GM19395 (cell line): ENCODE data around the gene ETS2.
A peak's percentile ranks its signal among the peaks of the same experiment; 100 is the strongest.

Source experiments
- ATAC-seq: cut with Tn5 transposase; IDR thresholded peaks from one replicate; pipeline ENCODE4 v1.9.1; 2021; ENCODE audit warnings: mild to moderate bottlenecking, moderate library complexity; ENCODE audit not compliant: unreplicated experiment

Gene ETS2

DNA sequence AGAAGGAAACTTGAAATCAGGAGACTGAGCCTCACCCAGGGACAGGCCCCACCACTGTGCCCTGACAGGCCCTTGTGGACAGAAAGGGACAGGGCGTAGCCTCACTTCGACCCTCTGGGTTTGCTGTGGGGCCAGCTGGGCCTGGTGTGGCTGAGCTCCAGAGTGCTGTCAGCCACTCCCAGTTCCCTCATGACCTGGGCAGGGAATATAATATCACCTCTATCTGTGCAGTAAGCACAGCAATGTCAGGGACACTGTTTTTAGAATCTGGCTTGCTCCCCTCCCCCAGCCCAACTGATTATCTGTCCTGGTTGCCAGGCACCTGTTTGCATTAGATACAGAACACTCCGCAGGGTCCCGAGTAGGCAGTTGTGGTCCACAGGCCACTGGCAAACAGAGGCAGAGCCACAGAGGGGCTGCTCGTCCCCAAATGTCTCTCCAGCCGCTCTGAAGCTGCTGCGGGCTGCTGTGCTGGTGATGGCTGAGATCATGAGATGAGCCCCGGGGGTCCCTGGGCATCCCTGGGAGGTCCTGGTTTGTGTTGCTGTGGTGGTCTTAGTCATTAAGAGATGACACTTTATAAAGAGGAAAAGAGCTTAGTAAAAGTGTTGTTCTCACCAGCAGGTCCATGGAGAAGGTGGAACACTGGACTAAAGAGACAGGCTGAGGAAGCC, 51.6 kb downstream of the ETS2 start:
- ATAC-seq, result no peak

- ATAC-seq, result no peak
These were observed 52.5 kb downstream of the ETS2 start for GRCh38 chr21:38858026-38858811.

DNA sequence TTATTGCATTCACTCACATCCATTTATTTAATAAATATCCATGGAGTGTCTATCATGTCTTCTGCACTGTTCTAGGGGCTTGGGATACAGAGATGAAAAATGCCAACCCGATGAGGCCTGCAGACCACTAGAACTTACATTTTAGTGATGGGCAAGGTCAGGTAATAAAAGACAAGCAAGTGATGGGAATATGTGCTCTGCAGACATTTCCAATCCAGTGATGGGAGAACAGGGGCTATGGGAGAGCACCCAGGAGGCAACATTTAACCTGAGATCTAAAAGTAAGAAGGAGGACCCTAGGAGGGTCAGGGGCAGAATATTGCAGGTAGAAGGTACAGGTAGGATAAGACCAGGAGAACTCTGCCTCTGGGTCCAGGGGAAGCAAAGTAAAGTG, 53.1 kb downstream of the ETS2 start:
- ATAC-seq, result no peak

GRCh38 chr21:38859852-38860251, 54.1 kb downstream of the ETS2 start:
- ATAC-seq, result no peak

DNA sequence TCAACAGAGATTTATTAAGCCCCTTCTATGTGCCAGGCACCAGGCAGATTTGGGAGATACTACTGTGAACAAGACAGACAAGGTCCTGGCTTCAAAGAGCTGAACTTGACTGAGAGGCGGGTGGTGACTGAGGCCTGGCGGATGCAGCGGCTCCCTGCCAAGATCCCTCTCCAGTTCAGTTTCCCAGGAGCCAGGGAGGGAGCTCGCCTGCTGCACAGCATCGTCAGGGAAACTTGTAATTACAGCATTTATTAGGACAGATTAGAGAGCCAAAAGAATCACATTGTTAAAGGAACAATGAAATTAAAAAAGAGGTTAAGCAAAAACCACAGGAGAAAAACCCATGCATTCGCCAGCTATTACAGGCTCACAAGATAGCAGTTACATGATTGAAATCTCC, 55.3 kb downstream of the ETS2 start:
- ATAC-seq, result no peak

DNA sequence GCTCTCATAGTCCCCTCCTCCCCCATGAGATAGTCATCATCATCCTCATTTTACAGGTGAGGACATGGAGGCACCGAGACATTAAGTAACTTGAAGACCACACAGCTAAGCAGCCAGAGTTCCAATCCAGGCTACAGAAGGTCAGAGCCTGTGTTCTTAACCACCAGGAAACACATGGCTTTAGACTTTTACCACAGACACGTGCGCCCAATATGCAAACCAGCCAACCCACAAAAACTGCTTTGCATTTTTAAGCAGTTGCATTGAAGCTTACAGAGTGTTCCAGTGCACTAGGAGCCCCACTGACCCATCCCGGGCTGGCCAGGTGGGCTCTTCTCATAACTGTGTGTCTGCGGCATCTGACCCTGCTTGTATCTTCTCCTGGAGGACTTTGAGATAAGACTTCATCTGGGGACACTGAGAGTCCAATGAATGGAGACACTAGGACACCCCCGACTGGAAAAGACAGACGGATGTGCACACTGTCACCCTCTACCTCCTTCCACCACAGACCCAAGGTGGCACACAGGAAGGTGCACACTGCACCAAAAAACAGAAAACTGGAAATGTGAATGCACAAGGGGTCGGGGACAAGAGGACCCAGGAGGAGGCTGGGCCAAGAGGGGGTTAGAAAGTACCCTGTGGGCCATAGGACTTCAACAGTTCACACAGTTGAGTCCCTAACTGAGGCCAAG, 56.4 kb downstream of the ETS2 start:
- peak; percentile 93 for ATAC-seq

DNA sequence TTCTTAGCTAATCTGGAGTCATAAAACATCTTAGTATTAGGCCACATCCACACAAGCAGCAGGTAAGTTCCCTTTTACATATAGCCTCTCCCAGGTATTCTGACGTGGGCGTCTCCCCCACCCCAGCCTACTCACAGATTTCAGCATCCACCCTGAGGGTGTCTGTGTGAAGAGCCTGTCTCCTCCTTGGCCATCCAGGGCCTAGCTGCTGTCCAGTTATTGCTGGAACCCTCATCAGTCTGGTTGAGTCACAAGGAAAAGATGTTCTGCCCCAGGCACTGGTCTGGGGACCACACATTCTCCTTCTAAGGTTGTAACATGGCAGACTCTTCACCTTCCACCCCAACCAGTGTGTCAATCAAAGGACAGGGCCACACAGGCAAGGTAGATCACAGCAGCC, 57.6 kb downstream of the ETS2 start:
- no peak for ATAC-seq

DNA sequence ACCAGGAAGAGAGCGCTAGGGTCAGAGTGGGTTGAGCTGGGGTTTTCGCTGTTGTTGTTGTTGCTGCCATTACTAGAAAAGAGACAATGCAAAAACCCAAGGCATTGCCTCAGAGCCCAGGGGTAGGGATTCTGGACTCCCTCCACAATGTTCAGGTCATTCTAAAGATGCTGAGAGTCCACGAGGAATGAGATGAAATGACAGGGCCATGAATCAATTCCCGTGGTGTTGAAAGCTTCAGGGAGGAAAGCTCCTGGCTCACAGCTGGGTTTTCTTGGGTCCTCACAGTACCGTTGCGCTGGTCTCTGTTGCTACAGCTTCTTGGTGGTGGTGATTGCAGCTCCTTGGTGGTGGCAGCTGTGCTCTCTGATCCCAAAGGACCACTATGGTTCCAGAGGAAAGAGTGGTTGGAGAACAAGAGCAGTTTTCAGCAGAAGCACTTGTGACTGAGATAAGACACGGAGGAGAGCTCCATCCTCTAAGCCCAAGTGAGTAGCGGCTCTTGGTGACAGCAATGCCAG, 58.2 kb downstream of the ETS2 start:
- ATAC-seq, result no peak

DNA sequence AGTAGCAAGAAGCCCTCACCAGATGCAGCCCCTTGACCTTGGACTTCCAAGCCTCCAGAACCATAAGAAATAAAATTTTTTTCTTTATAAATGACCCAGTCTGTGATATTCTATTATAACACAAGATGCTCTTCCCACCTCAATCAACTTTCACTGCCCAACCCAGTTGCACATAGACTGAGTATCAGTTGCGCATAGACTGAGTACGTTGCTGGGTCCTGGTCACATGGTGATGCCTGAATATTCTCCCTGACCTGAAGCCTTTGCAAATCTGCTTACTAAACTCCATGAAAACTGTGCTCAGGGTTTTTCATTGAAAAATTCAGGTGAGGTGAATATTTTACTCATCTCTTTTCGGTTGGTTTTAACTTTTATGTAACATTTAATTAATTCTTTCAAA, 59.2 kb downstream of the ETS2 start:
- no peak for ATAC-seq

DNA sequence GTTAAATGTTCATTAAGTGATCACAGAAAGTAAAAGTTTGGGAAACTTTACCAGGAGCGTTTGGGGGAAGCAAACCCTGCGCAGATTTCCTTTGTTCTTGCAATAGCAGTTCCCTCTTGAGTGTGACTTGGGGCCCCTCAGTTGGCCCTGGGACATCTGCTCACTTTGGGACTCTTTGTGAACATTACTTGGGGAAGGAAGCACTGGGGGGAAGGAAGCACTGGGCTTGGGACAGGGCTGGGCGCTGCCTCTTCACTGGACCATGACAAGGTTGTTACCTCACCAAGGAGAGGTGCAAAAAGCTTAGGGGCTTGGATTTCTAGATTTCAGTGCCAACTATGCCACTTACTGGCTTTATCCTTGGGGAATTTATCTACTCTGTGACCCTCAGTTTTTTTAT, 63.5 kb downstream of the ETS2 start:
- no peak for ATAC-seq

GRCh38 chr21:38869946-38870345, 64.2 kb downstream of the ETS2 start:
- ATAC-seq, result no peak
